ENCODE results near the gene HDAC9.

Gene HDAC9

DNA sequence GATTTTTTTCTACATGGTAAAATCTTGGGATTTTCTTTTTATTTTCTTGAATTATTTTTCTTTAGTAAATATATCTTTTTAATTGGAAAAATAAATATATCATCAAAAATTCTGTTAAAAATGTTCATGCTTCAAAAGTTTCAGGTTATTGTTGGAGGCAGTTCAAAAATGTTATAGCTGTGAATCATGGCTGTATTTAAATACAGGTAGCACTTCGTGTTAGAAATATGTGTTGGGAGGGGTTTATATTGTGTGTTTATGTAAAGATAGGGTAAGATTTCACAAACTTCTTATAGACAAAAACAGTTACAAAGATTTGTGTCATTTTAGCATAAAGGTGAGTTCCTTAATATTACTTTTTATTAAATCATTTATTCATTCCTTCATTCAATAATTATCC is 60.4 kb downstream of the HDAC9 start:
- H3K27ac ChIP-seq, result no peak overlapping the region
- TF ChIP-seq, protein P1, sequence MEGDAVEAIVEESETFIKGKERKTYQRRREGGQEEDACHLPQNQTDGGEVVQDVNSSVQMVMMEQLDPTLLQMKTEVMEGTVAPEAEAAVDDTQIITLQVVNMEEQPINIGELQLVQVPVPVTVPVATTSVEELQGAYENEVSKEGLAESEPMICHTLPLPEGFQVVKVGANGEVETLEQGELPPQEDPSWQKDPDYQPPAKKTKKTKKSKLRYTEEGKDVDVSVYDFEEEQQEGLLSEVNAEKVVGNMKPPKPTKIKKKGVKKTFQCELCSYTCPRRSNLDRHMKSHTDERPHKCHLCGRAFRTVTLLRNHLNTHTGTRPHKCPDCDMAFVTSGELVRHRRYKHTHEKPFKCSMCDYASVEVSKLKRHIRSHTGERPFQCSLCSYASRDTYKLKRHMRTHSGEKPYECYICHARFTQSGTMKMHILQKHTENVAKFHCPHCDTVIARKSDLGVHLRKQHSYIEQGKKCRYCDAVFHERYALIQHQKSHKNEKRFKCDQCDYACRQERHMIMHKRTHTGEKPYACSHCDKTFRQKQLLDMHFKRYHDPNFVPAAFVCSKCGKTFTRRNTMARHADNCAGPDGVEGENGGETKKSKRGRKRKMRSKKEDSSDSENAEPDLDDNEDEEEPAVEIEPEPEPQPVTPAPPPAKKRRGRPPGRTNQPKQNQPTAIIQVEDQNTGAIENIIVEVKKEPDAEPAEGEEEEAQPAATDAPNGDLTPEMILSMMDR (conservative IDR thresholded peaks at IDR 0.05), result no peak
- no peak for TF ChIP-seq ZFX (IDR thresholded peaks at IDR 0.05)

DNA sequence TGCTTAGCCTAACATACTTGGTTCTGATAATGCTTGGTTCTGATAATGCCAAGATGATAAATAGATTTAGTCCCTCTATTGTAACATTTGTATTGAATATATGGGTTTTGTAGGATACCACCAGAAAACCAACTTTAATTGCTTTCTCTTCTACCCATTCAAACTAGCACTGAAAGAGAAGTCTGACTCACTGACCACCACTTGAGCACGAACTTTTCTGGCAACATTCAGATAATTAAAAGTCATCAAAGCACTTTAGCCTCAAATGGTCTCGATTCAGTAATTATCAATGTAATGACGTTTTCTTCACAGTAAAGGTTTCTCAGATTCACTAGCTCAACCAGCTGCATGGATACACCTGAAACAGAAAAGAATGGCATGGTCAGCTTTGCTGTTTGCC is 63.0 kb downstream of the HDAC9 start:
- TF ChIP-seq, protein P1 (conservative IDR thresholded peaks at IDR 0.05), result no peak
- TF ChIP-seq ZFX (IDR thresholded peaks at IDR 0.05), result no peak
- no peak overlapping the region for H3K27ac ChIP-seq

DNA sequence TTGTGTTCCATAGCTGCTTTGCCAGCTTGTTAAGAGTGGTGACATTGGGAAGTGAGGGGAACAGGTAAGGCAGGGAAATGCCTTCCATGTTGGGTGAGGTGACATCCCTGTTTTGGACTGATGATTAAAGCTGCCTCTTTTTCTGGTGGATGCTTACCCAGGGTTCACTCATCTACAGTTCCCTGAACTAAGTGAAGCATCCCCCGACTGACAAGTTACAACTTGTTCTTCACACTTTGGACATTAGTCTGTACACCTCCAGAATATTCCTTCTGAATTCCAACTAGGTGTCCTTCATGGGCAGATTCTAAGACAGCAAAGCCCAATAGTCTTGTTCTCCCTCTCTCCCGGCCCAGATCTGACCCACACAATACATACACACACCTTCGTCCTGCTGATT is 63.4 kb downstream of the HDAC9 start:
- no peak overlapping the region for H3K27ac ChIP-seq
- TF ChIP-seq ZFX (IDR thresholded peaks at IDR 0.05), result no peak
- TF ChIP-seq, protein P1 (conservative IDR thresholded peaks at IDR 0.05), result no peak

DNA sequence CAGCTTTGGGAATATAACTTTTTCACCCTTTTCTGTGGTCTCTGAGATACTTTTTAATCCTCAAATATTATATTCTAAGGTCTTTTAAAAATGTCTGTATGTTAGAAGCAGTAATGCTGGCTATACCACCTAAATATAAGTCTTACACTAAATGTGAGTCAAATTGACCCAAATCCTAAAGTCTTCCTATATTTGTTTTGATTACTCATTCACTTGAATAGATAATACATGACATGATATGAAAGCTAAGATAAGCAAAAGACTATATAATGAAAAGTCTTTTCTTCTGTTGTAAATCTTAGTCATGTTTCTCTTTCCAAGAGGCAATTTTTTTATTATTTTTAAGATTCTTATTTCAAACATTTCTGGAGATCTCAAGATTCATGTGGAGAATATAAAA is 64.2 kb downstream of the HDAC9 start:
- H3K27ac ChIP-seq, result no peak overlapping the region
- TF ChIP-seq, protein P1 (conservative IDR thresholded peaks at IDR 0.05), result no peak
- TF ChIP-seq ZFX (IDR thresholded peaks at IDR 0.05), result no peak

DNA sequence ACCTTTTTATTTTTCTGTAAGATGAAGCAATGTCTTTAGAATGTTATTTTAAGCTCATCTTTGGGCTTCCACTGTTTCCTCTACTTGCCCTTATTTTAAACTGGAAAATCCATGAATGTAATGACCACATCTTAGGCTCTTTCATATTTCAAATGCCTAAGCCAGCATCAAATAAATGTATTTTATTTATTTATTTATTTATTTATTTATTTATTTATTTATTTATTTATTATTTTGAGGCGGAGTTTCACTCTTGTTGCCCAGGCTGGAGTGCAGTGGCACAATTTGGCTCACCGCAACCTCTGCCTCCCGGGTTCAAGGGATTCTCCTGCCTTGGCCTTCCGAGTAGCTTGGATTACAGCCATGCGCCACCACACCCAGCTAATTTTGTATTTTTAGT is 69.2 kb downstream of the HDAC9 start:
- TF ChIP-seq ZFX (IDR thresholded peaks at IDR 0.05), result no peak
- TF ChIP-seq, protein P1 (conservative IDR thresholded peaks at IDR 0.05), result no peak
- no peak overlapping the region for H3K27ac ChIP-seq

DNA sequence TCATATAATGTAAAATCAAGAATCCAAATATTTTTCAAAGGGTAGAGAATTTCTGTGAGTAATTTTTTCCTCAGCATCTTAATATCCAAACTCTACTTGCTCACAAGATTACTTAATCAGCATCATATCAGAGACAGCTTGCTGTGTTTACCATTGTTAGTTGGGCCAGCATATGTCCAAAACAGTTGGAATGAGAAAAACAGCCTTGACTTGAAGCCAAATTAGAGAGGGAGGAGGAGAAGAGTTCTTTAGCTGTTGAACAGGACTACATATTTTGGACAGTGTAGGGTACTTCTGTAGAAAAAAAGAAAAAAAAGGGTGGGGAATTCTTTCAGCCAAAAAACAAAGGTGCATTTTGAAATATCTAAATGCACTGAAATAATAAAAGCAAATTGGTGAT is 69.8 kb downstream of the HDAC9 start:
- H3K27ac ChIP-seq, result no peak overlapping the region
- TF ChIP-seq, protein P1 (conservative IDR thresholded peaks at IDR 0.05), result no peak
- no peak for TF ChIP-seq ZFX (IDR thresholded peaks at IDR 0.05)

DNA sequence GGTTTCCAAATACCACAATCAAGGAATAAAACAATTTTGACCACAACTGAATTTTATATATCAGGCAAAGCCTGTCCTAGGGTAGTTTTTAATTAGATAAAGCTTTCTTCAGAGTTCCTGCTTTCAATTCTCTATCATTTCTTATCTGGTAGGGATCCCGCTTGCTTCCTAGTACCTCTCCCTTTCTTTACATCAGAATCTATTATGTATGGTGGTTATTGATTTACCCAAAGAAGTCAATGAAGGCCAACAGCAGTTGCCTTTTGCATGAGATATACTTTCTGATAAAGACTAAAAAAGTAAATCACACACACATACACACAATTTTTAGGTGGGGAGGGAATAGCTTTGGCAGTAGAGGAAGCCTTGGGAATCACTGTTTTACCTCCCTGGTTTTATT is 70.7 kb downstream of the HDAC9 start:
- TF ChIP-seq, protein P1 (conservative IDR thresholded peaks at IDR 0.05), result no peak
- no peak overlapping the region for H3K27ac ChIP-seq
